Ovary (tissue), 3 donors: ENCODE data around the gene IL27RA.

Source experiments
- POLR2A ChIP-seq: fragments of 450-650 bp; IDR thresholded peaks from one replicate; pipeline ENCODE4 v1.6.1; 2017; ENCODE audit warnings: antibody characterized with exemption, mild to moderate bottlenecking, moderate library complexity
- TF ChIP-seq, protein P1 (sequence below), 3 donors: fragments of 450-650 bp in 2 of 3; fragments of 200-600 bp in 1 of 3; IDR thresholded peaks; one replicate each; pipeline versions ENCODE4 v1.5.1 to v1.8.0; 2016 to 2022; ENCODE audit warnings: antibody characterized with exemption in 3 of 3, mild to moderate bottlenecking in 1 of 3
- donor health status: DM: no; HTN: no; CAD: no.

DNA sequence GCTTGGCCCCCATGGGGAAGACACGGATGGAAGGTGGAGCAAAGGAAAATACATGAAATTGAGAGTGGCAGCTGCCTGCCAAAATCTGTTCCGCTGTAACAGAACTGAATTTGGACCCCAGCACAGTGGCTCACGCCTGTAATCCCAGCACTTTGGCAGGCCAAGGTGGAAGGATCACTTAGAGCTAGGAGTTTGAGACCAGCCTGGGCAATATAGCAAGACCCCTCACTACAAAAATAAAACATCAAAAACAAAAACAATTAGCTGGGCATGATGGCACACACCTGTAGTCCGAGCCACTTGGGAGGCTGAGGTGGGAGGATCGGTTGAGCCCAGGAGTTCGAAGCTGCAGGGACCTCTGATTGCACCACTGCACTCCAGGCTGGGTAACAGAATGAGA lies 20.9 kb downstream of the IL27RA start:
- no peak for TF ChIP-seq POLR2A
- TF ChIP-seq, protein P1, sequence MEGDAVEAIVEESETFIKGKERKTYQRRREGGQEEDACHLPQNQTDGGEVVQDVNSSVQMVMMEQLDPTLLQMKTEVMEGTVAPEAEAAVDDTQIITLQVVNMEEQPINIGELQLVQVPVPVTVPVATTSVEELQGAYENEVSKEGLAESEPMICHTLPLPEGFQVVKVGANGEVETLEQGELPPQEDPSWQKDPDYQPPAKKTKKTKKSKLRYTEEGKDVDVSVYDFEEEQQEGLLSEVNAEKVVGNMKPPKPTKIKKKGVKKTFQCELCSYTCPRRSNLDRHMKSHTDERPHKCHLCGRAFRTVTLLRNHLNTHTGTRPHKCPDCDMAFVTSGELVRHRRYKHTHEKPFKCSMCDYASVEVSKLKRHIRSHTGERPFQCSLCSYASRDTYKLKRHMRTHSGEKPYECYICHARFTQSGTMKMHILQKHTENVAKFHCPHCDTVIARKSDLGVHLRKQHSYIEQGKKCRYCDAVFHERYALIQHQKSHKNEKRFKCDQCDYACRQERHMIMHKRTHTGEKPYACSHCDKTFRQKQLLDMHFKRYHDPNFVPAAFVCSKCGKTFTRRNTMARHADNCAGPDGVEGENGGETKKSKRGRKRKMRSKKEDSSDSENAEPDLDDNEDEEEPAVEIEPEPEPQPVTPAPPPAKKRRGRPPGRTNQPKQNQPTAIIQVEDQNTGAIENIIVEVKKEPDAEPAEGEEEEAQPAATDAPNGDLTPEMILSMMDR (IDR thresholded peaks at IDR 0.05), result no peak
